GM12874 (cell line): Measurements from ENCODE around the gene REEP1.

Experiments
- TF ChIP-seq, protein P1 (sequence below): IDR thresholded peaks from 2 replicates; pipeline ENCODE4 v1.5.1; 2011; ENCODE audit warnings: low read depth, mild to moderate bottlenecking, control low read depth, low read length, moderate library complexity; ENCODE audit not compliant: insufficient read depth

The REEP1 gene

GRCh38 chr2:86263956-86264355 is 73.5 kb downstream of the REEP1 start:
- TF ChIP-seq, protein P1, sequence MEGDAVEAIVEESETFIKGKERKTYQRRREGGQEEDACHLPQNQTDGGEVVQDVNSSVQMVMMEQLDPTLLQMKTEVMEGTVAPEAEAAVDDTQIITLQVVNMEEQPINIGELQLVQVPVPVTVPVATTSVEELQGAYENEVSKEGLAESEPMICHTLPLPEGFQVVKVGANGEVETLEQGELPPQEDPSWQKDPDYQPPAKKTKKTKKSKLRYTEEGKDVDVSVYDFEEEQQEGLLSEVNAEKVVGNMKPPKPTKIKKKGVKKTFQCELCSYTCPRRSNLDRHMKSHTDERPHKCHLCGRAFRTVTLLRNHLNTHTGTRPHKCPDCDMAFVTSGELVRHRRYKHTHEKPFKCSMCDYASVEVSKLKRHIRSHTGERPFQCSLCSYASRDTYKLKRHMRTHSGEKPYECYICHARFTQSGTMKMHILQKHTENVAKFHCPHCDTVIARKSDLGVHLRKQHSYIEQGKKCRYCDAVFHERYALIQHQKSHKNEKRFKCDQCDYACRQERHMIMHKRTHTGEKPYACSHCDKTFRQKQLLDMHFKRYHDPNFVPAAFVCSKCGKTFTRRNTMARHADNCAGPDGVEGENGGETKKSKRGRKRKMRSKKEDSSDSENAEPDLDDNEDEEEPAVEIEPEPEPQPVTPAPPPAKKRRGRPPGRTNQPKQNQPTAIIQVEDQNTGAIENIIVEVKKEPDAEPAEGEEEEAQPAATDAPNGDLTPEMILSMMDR = no peak

GRCh38 chr2:86260978-86261377 is 76.4 kb downstream of the REEP1 start:
- TF ChIP-seq, protein P1 = no peak

- TF ChIP-seq, protein P1 = no peak
Observed at GRCh38 chr2:86258106-86258505, 79.3 kb downstream of the REEP1 start.

DNA sequence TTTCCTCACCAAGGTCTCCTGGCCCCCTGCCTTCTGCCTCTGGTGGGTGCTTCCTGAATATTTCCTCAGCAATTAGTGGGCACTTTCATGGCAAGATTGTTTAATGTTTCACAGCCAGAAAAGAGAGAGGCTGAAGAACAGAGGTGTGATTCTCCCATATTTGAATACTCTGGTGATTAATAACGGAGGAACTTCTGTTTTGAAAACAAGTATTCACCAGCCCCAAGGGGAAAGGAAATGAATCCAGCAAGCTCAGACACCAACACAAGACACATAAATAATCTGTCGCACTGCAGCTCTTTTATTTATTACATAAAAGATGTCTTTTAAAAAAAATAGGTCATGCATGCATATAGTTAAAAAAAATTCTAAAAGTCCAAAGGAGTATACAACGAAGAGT is 80.4 kb downstream of the REEP1 start:
- TF ChIP-seq, protein P1 = no peak

DNA sequence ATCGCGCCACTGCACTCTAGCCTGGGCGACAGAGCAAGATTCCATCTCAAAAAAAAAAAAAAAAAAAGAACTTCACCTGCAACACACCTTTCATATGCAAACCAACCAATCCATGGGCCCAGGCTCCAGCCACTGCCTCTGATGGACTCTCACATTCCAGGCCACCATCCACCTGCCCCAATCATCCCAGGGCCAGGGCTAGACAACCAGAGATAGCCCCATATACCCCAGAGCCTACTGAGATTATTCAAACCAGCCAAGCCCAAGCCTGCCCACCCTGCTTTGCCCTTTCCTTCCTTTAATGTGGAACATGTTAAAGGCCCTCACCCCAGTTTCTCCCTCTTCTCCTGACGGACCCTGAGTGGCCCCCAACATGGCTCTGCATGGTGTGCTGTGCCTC is 81.1 kb downstream of the REEP1 start:
- TF ChIP-seq, protein P1 = no peak

DNA sequence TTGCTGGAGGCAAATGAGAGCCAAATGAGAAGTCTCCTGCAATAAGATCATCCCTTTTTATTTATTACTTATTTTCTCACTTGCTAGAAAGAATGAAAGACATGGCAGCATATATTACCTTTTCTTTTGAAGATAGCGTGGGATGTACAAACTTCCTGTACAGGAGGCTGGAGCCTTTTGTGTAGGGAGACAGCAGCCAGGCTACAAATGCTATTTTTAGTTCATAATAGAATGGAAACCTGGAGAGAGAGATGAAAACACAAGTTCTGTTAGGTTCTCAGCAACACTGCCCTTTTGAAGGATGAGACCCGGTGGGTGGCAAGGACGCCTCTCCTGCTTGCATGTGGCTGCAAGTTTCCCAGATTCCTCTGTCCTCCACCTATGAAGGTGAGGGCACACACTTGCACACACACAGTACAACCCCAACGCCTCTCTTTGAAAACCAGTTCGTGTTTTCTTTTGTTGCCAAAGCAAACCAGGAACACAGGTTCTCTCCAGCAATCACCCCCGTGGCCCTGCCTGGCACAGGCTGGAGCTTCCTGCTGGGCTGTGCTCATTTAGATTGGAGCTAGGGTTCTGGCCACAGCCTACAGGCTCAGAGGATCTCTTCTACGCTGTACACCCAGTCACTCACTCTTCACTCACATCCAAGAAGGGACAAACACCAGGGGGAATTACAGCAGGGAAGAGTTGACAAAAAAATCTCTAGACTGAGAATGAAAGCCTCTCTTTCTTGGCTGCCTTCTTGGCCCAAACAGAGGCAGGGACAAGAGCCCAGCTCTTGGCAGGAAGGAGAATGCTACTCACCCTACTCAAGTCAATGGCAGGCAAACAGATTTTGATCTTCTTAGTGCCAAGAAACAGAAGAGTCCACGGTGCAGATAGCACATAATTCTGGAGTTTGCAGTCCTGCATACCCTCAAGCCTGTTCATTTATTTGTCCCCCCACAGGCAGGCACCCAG is 82.6 kb downstream of the REEP1 start:
- TF ChIP-seq, protein P1 = no peak

GRCh38 chr2:86253424-86253823 is 84.0 kb downstream of the REEP1 start:
- TF ChIP-seq, protein P1 = no peak
